ENCODE measurements around the gene CCDC97. TPM values are rescaled to one million over a fixed set of nuclear protein-coding genes. Genes with fewer than 3 reads are reported as not detected.

CCDC97 gene
- total RNA-seq, 1 experiment from 2014 or later = 31.4 TPM

GRCh38 chr19:41302624-41303351 lies 7.2 kb upstream of the CCDC97 start:
- Mint-ChIP-seq H3K4me3 (no peak overlapping the region), H3K4me1 (peaks cover 2% of the 10 kb centered on the region), H3K36me3 (peaks cover 90% of the 10 kb centered on the region), H3K9me3 (no peaks in the 10 kb centered on the region), H3K27ac (peak overlapping the region; percentile 41; the same call in 1 of the 2 replicates), H3K27me3 (ENCODE audit: low read depth) (no peaks in the 10 kb centered on the region)
- CTCF ChIA-PET = interaction anchor here (0.6 to 0.9 kb wide), 2 partner anchors 13 to 40 kb away, joined by 3 read pairs; no protein-coding TSS in a partner anchor
- ATAC-seq (no peak), DNase-seq (ENCODE audit: low spot score) (no peak)
- POLR2A ChIA-PET = interaction anchor here (0.6 to 1.1 kb wide), 3 partner anchors 19 to 563 kb away, joined by 3 to 5 read pairs (median 4); no protein-coding TSS in a partner anchor
- no peak for TF ChIP-seq CTCF (IDR thresholded peaks at IDR 0.05)

- no peak for DNase-seq (ENCODE audit: low spot score)
- no peaks in the 10 kb centered on the region for H3K9me3 Mint-ChIP-seq
- peaks cover 11% of the 10 kb centered on the region for H3K4me1 Mint-ChIP-seq
- no peaks in the 10 kb centered on the region for H3K27me3 Mint-ChIP-seq (ENCODE audit: low read depth)
- H3K4me3 Mint-ChIP-seq = no peak overlapping the region
- TF ChIP-seq ZNF121 (CRISPR knock-in tag; IDR thresholded peaks at IDR 0.05) = no peak
- TF ChIP-seq IRF1 (CRISPR knock-in tag; IDR thresholded peaks at IDR 0.05) = no peak
- TF ChIP-seq FOXJ3 (CRISPR knock-in tag; IDR thresholded peaks at IDR 0.05; ENCODE audit: borderline replicate concordance) = no peak
- no peak for TF ChIP-seq HMGXB4 (CRISPR knock-in tag; IDR thresholded peaks at IDR 0.05)
- TF ChIP-seq FOXK1 (CRISPR knock-in tag; IDR thresholded peaks at IDR 0.05) = no peak
- no peak for TF ChIP-seq TEAD1 (CRISPR knock-in tag; IDR thresholded peaks at IDR 0.05)
- TF ChIP-seq ZNF138 (CRISPR knock-in tag; conservative IDR thresholded peaks at IDR 0.05) = no peak
- TF ChIP-seq ATF1 (CRISPR knock-in tag; IDR thresholded peaks at IDR 0.05) = no peak
- no peak for TF ChIP-seq AFF4 (CRISPR knock-in tag; IDR thresholded peaks at IDR 0.05; ENCODE audit: borderline replicate concordance)
- TF ChIP-seq, protein P1, sequence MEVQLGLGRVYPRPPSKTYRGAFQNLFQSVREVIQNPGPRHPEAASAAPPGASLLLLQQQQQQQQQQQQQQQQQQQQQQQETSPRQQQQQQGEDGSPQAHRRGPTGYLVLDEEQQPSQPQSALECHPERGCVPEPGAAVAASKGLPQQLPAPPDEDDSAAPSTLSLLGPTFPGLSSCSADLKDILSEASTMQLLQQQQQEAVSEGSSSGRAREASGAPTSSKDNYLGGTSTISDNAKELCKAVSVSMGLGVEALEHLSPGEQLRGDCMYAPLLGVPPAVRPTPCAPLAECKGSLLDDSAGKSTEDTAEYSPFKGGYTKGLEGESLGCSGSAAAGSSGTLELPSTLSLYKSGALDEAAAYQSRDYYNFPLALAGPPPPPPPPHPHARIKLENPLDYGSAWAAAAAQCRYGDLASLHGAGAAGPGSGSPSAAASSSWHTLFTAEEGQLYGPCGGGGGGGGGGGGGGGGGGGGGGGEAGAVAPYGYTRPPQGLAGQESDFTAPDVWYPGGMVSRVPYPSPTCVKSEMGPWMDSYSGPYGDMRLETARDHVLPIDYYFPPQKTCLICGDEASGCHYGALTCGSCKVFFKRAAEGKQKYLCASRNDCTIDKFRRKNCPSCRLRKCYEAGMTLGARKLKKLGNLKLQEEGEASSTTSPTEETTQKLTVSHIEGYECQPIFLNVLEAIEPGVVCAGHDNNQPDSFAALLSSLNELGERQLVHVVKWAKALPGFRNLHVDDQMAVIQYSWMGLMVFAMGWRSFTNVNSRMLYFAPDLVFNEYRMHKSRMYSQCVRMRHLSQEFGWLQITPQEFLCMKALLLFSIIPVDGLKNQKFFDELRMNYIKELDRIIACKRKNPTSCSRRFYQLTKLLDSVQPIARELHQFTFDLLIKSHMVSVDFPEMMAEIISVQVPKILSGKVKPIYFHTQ (CRISPR knock-in tag; IDR thresholded peaks at IDR 0.05) = no peak
- TF ChIP-seq, protein P2, sequence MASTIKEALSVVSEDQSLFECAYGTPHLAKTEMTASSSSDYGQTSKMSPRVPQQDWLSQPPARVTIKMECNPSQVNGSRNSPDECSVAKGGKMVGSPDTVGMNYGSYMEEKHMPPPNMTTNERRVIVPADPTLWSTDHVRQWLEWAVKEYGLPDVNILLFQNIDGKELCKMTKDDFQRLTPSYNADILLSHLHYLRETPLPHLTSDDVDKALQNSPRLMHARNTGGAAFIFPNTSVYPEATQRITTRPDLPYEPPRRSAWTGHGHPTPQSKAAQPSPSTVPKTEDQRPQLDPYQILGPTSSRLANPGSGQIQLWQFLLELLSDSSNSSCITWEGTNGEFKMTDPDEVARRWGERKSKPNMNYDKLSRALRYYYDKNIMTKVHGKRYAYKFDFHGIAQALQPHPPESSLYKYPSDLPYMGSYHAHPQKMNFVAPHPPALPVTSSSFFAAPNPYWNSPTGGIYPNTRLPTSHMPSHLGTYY (CRISPR knock-in tag; IDR thresholded peaks at IDR 0.05) = no peak
- TF ChIP-seq ZNF219 (CRISPR knock-in tag; IDR thresholded peaks at IDR 0.05; ENCODE audit: borderline replicate concordance) = no peak
- TF ChIP-seq KAT7 (CRISPR knock-in tag; IDR thresholded peaks at IDR 0.05; ENCODE audit: borderline replicate concordance) = no peak
- TF ChIP-seq, protein P3, sequence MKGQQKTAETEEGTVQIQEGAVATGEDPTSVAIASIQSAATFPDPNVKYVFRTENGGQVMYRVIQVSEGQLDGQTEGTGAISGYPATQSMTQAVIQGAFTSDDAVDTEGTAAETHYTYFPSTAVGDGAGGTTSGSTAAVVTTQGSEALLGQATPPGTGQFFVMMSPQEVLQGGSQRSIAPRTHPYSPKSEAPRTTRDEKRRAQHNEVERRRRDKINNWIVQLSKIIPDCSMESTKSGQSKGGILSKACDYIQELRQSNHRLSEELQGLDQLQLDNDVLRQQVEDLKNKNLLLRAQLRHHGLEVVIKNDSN (CRISPR knock-in tag; IDR thresholded peaks at IDR 0.05) = no peak
- TF ChIP-seq, protein P4, sequence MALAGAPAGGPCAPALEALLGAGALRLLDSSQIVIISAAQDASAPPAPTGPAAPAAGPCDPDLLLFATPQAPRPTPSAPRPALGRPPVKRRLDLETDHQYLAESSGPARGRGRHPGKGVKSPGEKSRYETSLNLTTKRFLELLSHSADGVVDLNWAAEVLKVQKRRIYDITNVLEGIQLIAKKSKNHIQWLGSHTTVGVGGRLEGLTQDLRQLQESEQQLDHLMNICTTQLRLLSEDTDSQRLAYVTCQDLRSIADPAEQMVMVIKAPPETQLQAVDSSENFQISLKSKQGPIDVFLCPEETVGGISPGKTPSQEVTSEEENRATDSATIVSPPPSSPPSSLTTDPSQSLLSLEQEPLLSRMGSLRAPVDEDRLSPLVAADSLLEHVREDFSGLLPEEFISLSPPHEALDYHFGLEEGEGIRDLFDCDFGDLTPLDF (CRISPR knock-in tag; IDR thresholded peaks at IDR 0.05) = no peak
- no peak for TF ChIP-seq HMGA2 (CRISPR knock-in tag; IDR thresholded peaks at IDR 0.05)
- ChIA-PET POLR2A (interaction anchor here (0.9 kb wide), 1 partner anchor 18 kb away, joined by 3 read pairs; no protein-coding TSS in a partner anchor), CTCF (interaction anchor here (0.9 kb wide), 1 partner anchor 41 kb away, joined by 3 read pairs; no protein-coding TSS in a partner anchor)
- peaks cover 78% of the 10 kb centered on the region for H3K36me3 Mint-ChIP-seq
- no peak for ATAC-seq
- no peak overlapping the region for H3K27ac Mint-ChIP-seq
Observed at GRCh38 chr19:41303954-41304353, 6.0 kb upstream of the CCDC97 start.
